A549 (cell line): ENCODE measurements around the gene RAD51B. TPM values are rescaled to one million over a fixed set of nuclear protein-coding genes. Genes with fewer than 3 reads are reported as not detected.
"Not testable (repeated sequence)": the region's sequence is repeated elsewhere in the genome, so short reads cannot be mapped to it uniquely, and the experiment has no call there.

Experiments
- ATAC-seq, 2 experiments: fragments of 200-7000 bp in 1 of 2; fragments of >200 bp in 1 of 2; cut with Nextera tagmentation in 1 of 2; cut with Tn5 transposase in 1 of 2; 3 replicates each; pipeline versions ENCODE4 v1.8.0 to v1.9.1; 2018 to 2020; ENCODE audit warnings: mild to moderate bottlenecking in 1 of 2, moderate library complexity in 1 of 2
- CTCF ChIA-PET: fragments of 300-600 bp; sonication (Branson Sonifier 250); formaldehyde crosslinking; extraction: SDS; loops from one replicate; lab custom pipeline; 2021; ENCODE audit warnings: antibody characterized with exemption, inconsistent platforms; lab: Yijun Ruan, JAX
- POLR2A ChIA-PET: fragments of 350-600 bp; formaldehyde crosslinking; extraction: SDS; loops from one replicate; lab custom pipeline; 2021; ENCODE audit warnings: antibody characterized with exemption, inconsistent platforms; lab: Yijun Ruan, JAX
- DNase-seq, 2 experiments: peaks; one replicate each; pipeline versions ENCODE4 v3.0.0 to v3.0.0-alpha.2; 2011 to 2016; ENCODE audit warnings: low read depth in 1 of 2, low spot score in 1 of 2
- FAIRE-seq: peaks from 2 replicates; lab custom pipeline; 2011; peaks lifted over from hg19 to GRCh38; lab: Jason Lieb, UNC
- H3K27ac ChIP-seq, 2 experiments: fragments of >200 bp; sonication (Bioruptor Twin); formaldehyde crosslinking; 3 replicates each; pipeline ENCODE4 v1.5.1; 2016 to 2017
- H3K4me1 ChIP-seq: fragments of >200 bp; sonication (Bioruptor Twin); formaldehyde crosslinking; 3 replicates; pipeline ENCODE4 v1.6.1; 2016
- H3K4me2 ChIP-seq: fragments of >200 bp; sonication (Bioruptor Twin); formaldehyde crosslinking; 3 replicates; pipeline ENCODE4 v1.6.1; 2016
- H3K4me3 ChIP-seq: fragments of >200 bp; sonication (Bioruptor Twin); formaldehyde crosslinking; 3 replicates; pipeline ENCODE4 v1.5.1; 2016
- H3K9me3 ChIP-seq: fragments of >200 bp; sonication (Bioruptor Twin); formaldehyde crosslinking; 3 replicates; pipeline ENCODE4 v1.6.1; 2016
- ATOH8 ChIP-seq: fragments of 250-450 bp; sonication (Bioruptor Pico); IDR thresholded peaks from 2 replicates; pipeline ENCODE4 v1.5.0; 2020; ENCODE audit warnings: low read depth, mild to moderate bottlenecking, moderate library complexity
- BCL3 ChIP-seq: fragments of >200 bp; sonication (Bioruptor Twin); formaldehyde crosslinking; IDR thresholded peaks from 3 replicates; pipeline ENCODE4 v1.6.1; 2016
- HDAC2 ChIP-seq: fragments of 200-600 bp; sonication (generic); IDR thresholded peaks from 2 replicates; pipeline ENCODE4 v1.6.1; 2016
- HES2 ChIP-seq: fragments of >200 bp; sonication (Bioruptor Twin); formaldehyde crosslinking; IDR thresholded peaks from 2 replicates; pipeline ENCODE4 v1.6.1; 2016
- KDM5A ChIP-seq: fragments of 200-600 bp; sonication (generic); IDR thresholded peaks from 2 replicates; pipeline ENCODE4 v1.6.1; 2016; ENCODE audit warnings: antibody characterized with exemption, mild to moderate bottlenecking
- MAX ChIP-seq: IDR thresholded peaks from 2 replicates; pipeline ENCODE4 v1.6.1; 2012
- MAZ ChIP-seq: fragments of 150-350 bp; IDR thresholded peaks from 2 replicates; pipeline ENCODE4 v1.6.1; 2014; ENCODE audit warnings: antibody characterized with exemption, low read depth, low read length, borderline replicate concordance
- NR3C1 ChIP-seq: fragments of >200 bp; sonication (Bioruptor Twin); formaldehyde crosslinking; IDR thresholded peaks from 3 replicates; pipeline ENCODE4 v1.6.1; 2017
- POLR2A ChIP-seq: IDR thresholded peaks from 2 replicates; pipeline ENCODE4 v1.6.1; 2012; ENCODE audit warnings: mild to moderate bottlenecking, low read length
- RAD21 ChIP-seq, 2 experiments: fragments of >200 bp in 1 of 2; sonication (Bioruptor Twin) in 1 of 2; formaldehyde crosslinking in 1 of 2; IDR thresholded peaks in 1 of 2; conservative IDR thresholded peaks in 1 of 2; 2 replicates in 1 of 2; 3 replicates in 1 of 2; pipeline ENCODE4 v1.6.1; 2012 to 2018; ENCODE audit warnings: inconsistent platforms in 1 of 2
- RCOR1 ChIP-seq: fragments of 150-350 bp; IDR thresholded peaks from 2 replicates; pipeline ENCODE4 v1.6.1; 2014; ENCODE audit warnings: antibody characterized with exemption, low read length, low read depth
- RFX5 ChIP-seq: fragments of 450-650 bp; IDR thresholded peaks from 2 replicates; pipeline ENCODE4 v1.7.1; 2014; ENCODE audit warnings: antibody characterized with exemption, mild to moderate bottlenecking, moderate library complexity
- RNF2 ChIP-seq: fragments of 200-600 bp; sonication (generic); IDR thresholded peaks from 2 replicates; pipeline ENCODE4 v1.6.1; 2016; ENCODE audit warnings: low read depth, mild to moderate bottlenecking, antibody characterized with exemption, moderate library complexity, borderline replicate concordance
- SMC3 ChIP-seq: fragments of >200 bp; sonication (Bioruptor Twin); formaldehyde crosslinking; IDR thresholded peaks from 3 replicates; pipeline ENCODE4 v1.6.1; 2018; ENCODE audit warnings: inconsistent platforms
- TFCP2L1 ChIP-seq: fragments of 250-450 bp; sonication (Bioruptor Pico); IDR thresholded peaks from 2 replicates; pipeline ENCODE4 v1.5.0; 2021; ENCODE audit warnings: mild to moderate bottlenecking
- ZFP36 ChIP-seq: fragments of 450-650 bp; IDR thresholded peaks from 2 replicates; pipeline ENCODE4 v1.6.1; 2014; ENCODE audit warnings: borderline replicate concordance; ENCODE audit not compliant: partially characterized antibody
- ZNF302 ChIP-seq: fragments of 250-450 bp; sonication (Bioruptor Pico); IDR thresholded peaks from 2 replicates; pipeline ENCODE4 v1.9.0; 2021; ENCODE audit warnings: inconsistent platforms, mild to moderate bottlenecking, moderate library complexity
- WGBS: methylation state at CpG from one replicate; pipeline ENCODE4 v1.1.6; 2017; ENCODE audit errors: missing lambda C conversion rate; 5-methylcytosine and 5-hydroxymethylcytosine counted together
- polyA plus RNA-seq, 4 experiments: library from polyadenylated mRNA; depleted of rRNA in 3 of 4; stranded (reverse); fragments of >200 nt; fragmentation: RNase III in 1 of 4; extraction: RNeasy Plus Mini Kit Qiagen cat#74134 plus additional on column Dnase treatment in 1 of 4; gene quantifications; 2 replicates in 3 of 4; 3 replicates in 1 of 4; pipeline ENCODE4 v1.2.3, GENCODE V29; 2011 to 2017
- TF ChIP-seq, protein P1 (sequence below): fragments of 250-450 bp; sonication (Bioruptor Pico); IDR thresholded peaks from 2 replicates; pipeline ENCODE4 v1.5.0; 2021; ENCODE audit warnings: mild to moderate bottlenecking, moderate library complexity, borderline replicate concordance

Gene RAD51B
- polyA plus RNA-seq, 2 of the 4 experiments (the other 2 are of a cell fraction) = 7.2 to 10.8 TPM

DNA sequence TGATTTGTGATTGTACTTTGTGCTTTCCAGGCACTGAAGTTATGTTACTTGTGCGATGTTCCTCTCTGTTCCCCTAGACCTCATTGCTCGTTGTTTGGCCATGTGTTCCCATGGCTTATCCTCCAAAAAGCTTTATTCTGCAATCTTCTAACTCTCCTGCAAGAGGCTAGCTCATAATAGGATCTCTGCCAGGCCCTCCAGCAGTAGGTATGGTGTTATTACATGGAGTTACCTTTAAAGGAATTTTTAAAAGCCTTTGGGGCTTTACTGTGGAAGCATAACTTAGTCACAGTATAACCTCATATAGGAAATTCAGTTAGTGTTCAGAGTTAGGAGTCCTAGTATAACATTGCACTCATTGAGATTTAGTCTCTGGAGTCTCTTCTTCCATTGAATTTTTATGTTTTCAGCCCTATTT, 292.3 kb downstream of the RAD51B start:
- no peak for ATAC-seq
- CTCF ChIA-PET = interaction anchor here (1.0 to 1.2 kb wide), 2 partner anchors 56 to 89 kb away, joined by 3 read pairs; no protein-coding TSS in a partner anchor

DNA sequence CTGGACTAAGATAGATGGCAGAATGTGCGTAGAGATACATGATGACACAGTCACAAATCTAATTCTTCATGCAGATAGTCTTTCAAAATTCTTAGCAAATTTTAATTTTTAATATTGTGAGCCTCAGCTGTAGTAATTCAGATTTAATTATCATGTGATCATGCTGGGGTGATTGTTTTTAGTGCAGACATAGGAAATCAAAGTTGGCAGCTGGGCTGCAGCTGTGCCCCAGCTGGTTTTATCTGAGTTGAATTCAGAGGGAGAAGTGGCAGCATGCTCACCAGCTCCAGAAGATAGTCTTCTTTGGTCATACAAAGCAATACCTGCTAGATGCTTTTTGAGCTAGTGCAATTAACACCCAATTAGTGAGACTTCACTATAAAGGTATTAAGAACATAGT, 292.9 kb downstream of the RAD51B start:
- no peaks in the 10 kb centered on the region; the same call in 2 of the 3 replicates for H3K9me3 ChIP-seq
- DNase-seq (no peak), FAIRE-seq (no peak), ATAC-seq (no peak)
- H3K27ac ChIP-seq = 0 out of 6 replicates have a peak overlapping the region, but pooled peaks of 1 of the 2 experiments have one; percentile 62
- WGBS = 97% methylated on average over 1 of the region's 1 CpG
- TF ChIP-seq ZFP36 = no peak
- TF ChIP-seq MAZ = no peak
- TF ChIP-seq, protein P1, sequence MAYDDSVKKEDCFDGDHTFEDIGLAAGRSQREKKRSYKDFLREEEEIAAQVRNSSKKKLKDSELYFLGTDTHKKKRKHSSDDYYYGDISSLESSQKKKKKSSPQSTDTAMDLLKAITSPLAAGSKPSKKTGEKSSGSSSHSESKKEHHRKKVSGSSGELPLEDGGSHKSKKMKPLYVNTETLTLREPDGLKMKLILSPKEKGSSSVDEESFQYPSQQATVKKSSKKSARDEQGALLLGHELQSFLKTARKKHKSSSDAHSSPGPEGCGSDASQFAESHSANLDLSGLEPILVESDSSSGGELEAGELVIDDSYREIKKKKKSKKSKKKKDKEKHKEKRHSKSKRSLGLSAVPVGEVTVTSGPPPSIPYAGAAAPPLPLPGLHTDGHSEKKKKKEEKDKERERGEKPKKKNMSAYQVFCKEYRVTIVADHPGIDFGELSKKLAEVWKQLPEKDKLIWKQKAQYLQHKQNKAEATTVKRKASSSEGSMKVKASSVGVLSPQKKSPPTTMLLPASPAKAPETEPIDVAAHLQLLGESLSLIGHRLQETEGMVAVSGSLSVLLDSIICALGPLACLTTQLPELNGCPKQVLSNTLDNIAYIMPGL (CRISPR knock-in tag) = no peak
- TF ChIP-seq SMC3 = no peak
- no peak for TF ChIP-seq TFCP2L1
- TF ChIP-seq RAD21 (conservative IDR thresholded peaks at IDR 0.05 in 1 of 2, IDR thresholded peaks at IDR 0.05 in 1 of 2) = no peak
- no peak for TF ChIP-seq RFX5
- no peak for TF ChIP-seq RCOR1
- TF ChIP-seq POLR2A = no peak
- no peak for TF ChIP-seq BCL3
- CTCF ChIA-PET = interaction anchor here (0.7 to 1.2 kb wide), 3 partner anchors 12 to 88 kb away, joined by 3 to 4 read pairs (median 3); no protein-coding TSS in a partner anchor
- no peak overlapping the region for H3K4me3 ChIP-seq
- H3K4me2 ChIP-seq = no peak overlapping the region
- H3K4me1 ChIP-seq = peaks cover 24% of the 10 kb centered on the region
- POLR2A ChIA-PET = no interaction called here

More for the DNA sequence above, 292.3 kb downstream of the RAD51B start:
- Histone ChIP-seq H3K4me2 (peak overlapping the region; percentile 39; the same call in 1 of the 3 replicates), H3K4me3 (no peak overlapping the region), H3K4me1 (peaks cover 23% of the 10 kb centered on the region), H3K9me3 (no peaks in the 10 kb centered on the region; the same call in 2 of the 3 replicates), H3K27ac (peak overlapping the region in 1 of 2 experiments; percentile 62; a peak in 3 of 6 replicates)
- FAIRE-seq = no peak
- TF ChIP-seq MAX (no peak), RFX5 (no peak), NR3C1 (no peak), HDAC2 (no peak), RNF2 (no peak), ZNF302 (CRISPR knock-in tag) (no peak), KDM5A (no peak), HES2 (no peak)
- DNase-seq = no peak
- POLR2A ChIA-PET = no interaction called here
- WGBS = 89% methylated on average over 2 of the region's 2 CpGs

DNA sequence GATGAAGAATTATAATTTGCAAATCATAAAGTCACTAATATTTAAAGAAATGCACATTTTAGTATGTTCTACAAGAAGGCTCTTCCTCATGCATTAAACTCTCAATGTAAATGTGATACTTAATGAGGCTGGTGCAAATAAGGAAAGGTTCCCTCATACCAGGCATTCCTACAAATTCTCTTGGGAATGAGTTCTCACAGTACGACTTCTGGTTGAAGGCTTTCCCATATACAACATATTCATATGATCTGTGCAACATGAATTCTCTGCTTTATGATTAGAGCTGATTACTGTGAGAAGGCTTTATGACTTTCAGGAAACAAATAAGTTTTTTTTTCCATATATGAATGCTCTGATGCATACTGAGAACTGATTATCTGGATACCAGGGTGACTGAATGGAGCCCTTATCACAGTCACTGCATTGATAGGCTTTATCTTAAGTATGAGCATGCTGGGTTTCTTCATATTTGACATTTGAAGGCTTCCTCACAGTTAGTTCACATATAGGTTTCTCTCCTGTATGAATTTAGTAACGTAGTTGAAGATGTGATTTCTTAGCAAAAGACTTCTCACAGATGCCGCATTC, 293.9 kb downstream of the RAD51B start:
- no peak overlapping the region for H3K4me2 ChIP-seq
- DNase-seq (no peak), FAIRE-seq (no peak), ATAC-seq (no peak)
- CTCF ChIA-PET = interaction anchor here (0.7 to 1.2 kb wide), 2 partner anchors 11 to 54 kb away, joined by 3 to 4 read pairs; no protein-coding TSS in a partner anchor
- TF ChIP-seq ATOH8 (CRISPR knock-in tag) = no peak
- peak overlapping the region in 1 of 2 experiments; percentile 11; a peak in 2 of 6 replicates for H3K27ac ChIP-seq
- no peaks in the 10 kb centered on the region for H3K9me3 ChIP-seq
- POLR2A ChIA-PET = no interaction called here
- no peak overlapping the region for H3K4me3 ChIP-seq
- H3K4me1 ChIP-seq = peaks cover 24% of the 10 kb centered on the region
- WGBS = 91% methylated on average over 3 of the region's 3 CpGs

DNA sequence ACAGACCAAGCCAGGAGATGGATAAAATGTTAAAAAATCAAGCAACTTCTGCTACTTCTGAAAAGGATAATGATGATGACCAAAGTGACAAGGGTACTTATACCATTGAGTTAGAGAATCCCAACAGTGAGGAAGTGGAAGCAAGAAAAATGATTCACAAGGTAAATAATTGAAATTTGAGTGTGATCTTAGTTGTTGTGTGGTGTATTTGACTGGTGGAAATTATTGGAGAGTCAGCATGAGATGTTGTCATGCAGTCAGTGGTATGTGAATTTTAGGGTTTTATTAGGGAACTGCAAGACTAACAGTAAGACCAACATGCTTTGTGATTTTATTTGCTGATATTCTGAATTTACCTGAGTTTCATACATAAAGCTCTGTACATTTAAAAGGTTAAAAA, 296.4 kb downstream of the RAD51B start:
- Histone ChIP-seq H3K4me2 (0 out of 3 replicates have a peak overlapping the region, but pooled peaks have one; percentile 2), H3K4me1 (peaks cover 21% of the 10 kb centered on the region)
- ATAC-seq, FAIRE-seq, H3K9me3 ChIP-seq, H3K27ac ChIP-seq, DNase-seq, CTCF ChIA-PET, POLR2A ChIA-PET, H3K4me3 ChIP-seq: not testable (repeated sequence)
